GM12891 (cell line): ENCODE measurements around the gene CXCR1.

Experiments used
- DNase-seq: peaks from one replicate; pipeline ENCODE4 v3.0.0; 2011; ENCODE audit warnings: low spot score; ENCODE audit not compliant: insufficient read length
- FAIRE-seq: peaks from 2 replicates; lab custom pipeline; 2011; peaks lifted over from hg19 to GRCh38; lab: Jason Lieb, UNC
- PAX5 ChIP-seq: IDR thresholded peaks from 2 replicates; pipeline ENCODE4 v1.6.1; 2011; ENCODE audit warnings: low read length, moderate library complexity, mild to moderate bottlenecking; ENCODE audit not compliant: insufficient read depth, severe bottlenecking
- POLR2A ChIP-seq: IDR thresholded peaks from 2 replicates; pipeline ENCODE4 v1.6.1; 2011; ENCODE audit warnings: low read depth, low read length, control low read depth
- POLR2AphosphoS5 ChIP-seq: IDR thresholded peaks from 2 replicates; pipeline ENCODE4 v1.6.1; 2011; ENCODE audit warnings: low read depth, low read length, control low read depth
- POU2F2 ChIP-seq: IDR thresholded peaks from 2 replicates; pipeline ENCODE4 v1.6.1; 2011; ENCODE audit warnings: low read depth, mild to moderate bottlenecking, control low read depth, low read length, moderate library complexity
- SPI1 ChIP-seq: IDR thresholded peaks from 2 replicates; pipeline ENCODE4 v1.6.1; 2011; ENCODE audit warnings: low read depth, low read length, control low read depth
- TAF1 ChIP-seq: IDR thresholded peaks from 2 replicates; pipeline ENCODE4 v1.6.1; 2011; ENCODE audit warnings: low read depth, low read length, control low read depth

Gene CXCR1

GRCh38 chr2:218168635-218169462, 2.1 kb upstream of the CXCR1 start:
- TF ChIP-seq PAX5 = no peak
- no peak for TF ChIP-seq TAF1
- no peak for TF ChIP-seq SPI1
- no peak for TF ChIP-seq POLR2AphosphoS5
- no peak for TF ChIP-seq POU2F2
- no peak for TF ChIP-seq POLR2A
- DNase-seq (peak; percentile 47), FAIRE-seq (peak; percentile 57)

- TF ChIP-seq POLR2AphosphoS5 = no peak
- TF ChIP-seq SPI1 = no peak
- TF ChIP-seq POLR2A = no peak
- FAIRE-seq (no peak), DNase-seq (no peak)
Measured at GRCh38 chr2:218168016-218168415, 1.3 kb upstream of the CXCR1 start.

- no peak for TF ChIP-seq PAX5
- no peak for TF ChIP-seq POLR2A
- no peak for TF ChIP-seq POU2F2
- no peak for TF ChIP-seq TAF1
- no peak for TF ChIP-seq SPI1
- TF ChIP-seq POLR2AphosphoS5 = no peak
- no peak for DNase-seq
- FAIRE-seq = no peak
Measured at GRCh38 chr2:218162814-218163213, 3.9 kb downstream of the CXCR1 start.

GRCh38 chr2:218161644-218162043, 5.1 kb downstream of the CXCR1 start:
- DNase-seq (no peak), FAIRE-seq (no peak)
- TF ChIP-seq POLR2AphosphoS5 (no peak), PAX5 (no peak), POLR2A (no peak), POU2F2 (no peak), SPI1 (no peak), TAF1 (no peak)

DNA sequence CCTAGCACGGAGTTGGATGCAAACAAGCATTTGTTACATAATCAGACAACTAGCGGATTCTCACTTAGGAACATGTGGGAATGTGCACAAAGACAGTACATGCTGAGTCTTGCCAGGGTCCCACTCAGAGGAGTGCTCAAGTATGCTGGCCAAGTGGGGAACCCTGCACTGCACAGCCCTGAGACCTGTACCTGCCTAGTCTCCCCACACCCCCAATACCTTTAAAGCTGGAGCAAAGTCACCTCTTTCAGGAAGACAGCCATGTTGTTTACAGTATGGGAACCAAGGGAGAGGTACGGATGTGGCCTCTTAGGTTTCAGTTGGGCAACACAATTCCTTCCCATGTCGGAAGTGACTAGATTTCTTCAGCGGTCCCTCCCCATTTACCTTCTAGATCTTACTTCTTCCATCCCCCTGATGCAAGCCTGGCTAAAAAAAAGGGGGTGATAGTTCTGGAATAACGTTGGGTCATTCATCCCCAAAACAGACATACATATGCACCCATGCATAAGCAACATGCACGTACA, 10.7 kb downstream of the CXCR1 start:
- TF ChIP-seq POU2F2 (no peak), PAX5 (no peak), SPI1 (no peak), POLR2A (no peak), POLR2AphosphoS5 (no peak), TAF1 (no peak)
- no peak for FAIRE-seq
- DNase-seq = no peak

- TF ChIP-seq POU2F2 (no peak), PAX5 (no peak), TAF1 (no peak), POLR2A (no peak), SPI1 (no peak), POLR2AphosphoS5 (no peak)
- DNase-seq (no peak), FAIRE-seq (no peak)
Measured at GRCh38 chr2:218152777-218153176, 14.0 kb downstream of the CXCR1 start.

DNA sequence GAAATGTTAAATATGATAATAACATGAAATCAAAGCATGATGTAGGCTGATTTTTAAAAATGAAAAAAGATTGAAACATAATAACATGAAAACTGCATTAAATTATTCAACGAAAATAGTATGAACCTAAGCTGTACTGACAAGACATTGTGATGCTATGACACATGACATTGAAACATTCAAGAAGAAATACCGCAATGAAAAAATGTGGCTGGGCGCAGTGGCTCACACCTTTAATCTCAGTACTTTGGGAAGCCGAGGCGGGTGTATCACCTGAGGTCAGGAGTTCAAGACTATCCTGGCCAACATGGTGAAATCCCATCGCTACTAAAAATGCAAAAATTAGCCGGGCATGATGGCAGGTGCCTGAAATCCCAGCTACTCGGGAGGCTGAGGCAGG, 14.6 kb downstream of the CXCR1 start:
- FAIRE-seq = no peak
- DNase-seq = no peak
- TF ChIP-seq PAX5 (no peak), POU2F2 (no peak), POLR2A (no peak), POLR2AphosphoS5 (no peak), SPI1 (no peak), TAF1 (no peak)

DNA sequence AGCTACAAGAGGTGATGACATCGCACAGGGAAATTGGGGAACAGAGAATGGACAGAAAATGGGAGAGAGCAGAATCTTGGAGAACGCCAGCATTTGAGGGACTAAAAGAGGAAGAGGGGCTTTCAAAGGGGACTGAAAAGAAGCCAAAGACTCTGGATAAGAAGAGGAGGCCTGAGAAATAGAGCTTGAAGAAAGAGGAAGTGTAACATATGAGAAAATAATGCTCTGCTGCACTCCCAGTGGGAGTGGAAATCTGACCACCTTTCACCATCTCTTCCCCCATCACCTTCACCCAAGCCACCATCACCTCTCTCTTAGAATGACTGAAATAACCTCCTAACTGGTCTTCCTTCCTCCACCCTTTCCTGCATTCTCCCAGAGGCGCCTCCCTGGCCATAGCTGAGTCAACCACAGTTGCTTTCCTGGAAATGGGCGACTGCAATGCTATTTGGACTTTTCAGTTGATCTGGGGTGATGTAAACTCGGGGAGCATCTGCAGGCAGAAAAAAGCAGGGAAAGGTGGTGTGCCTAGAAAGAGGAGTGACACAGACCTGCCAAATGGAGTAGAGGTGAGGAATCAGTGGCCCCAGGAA, 16.8 kb downstream of the CXCR1 start:
- TF ChIP-seq PAX5 (no peak), SPI1 (peak; percentile 98)
- DNase-seq = peak; percentile 32
- peak; percentile 78 for FAIRE-seq

DNA sequence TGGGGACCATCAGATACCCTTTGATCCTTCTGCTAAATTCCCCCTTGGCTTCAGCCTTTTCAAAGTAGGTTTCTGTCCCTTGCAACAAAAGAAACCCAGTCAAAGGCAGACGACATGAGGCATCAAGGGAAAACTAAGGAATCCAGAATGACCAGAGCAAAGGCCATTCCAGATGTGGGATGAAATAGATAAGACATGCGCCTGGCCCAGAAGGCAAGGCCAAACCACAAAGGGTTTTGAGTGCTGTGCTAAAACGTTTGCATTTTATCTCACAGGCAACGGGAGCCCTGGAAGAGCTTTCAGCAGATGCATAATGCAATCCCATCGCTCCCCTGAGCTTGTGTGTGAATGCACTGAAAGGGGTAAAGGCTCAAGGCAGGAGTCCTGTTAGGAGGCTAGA, 17.7 kb downstream of the CXCR1 start:
- DNase-seq (no peak), FAIRE-seq (no peak)

DNA sequence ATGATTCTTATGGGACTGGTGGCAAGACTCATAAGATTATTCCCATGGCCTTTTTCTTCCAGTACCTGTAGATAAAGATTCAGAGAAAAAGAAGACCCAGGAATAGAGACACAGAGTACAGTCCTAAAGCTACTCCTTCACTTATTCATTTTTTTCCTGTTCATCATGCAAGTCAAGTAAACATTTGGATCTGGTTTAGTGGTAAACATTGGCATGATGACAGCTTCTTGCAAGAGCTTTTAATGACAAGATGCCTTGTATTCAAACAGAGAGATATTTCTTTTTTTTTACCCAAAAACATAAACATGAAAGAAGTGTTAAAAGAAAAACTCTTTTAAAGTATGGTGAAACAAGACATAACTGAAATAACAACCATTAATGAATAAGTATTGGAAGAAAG, 20.7 kb downstream of the CXCR1 start:
- DNase-seq = no peak
- FAIRE-seq = no peak
- TF ChIP-seq TAF1 (no peak), PAX5 (no peak), SPI1 (no peak), POLR2AphosphoS5 (no peak), POU2F2 (no peak), POLR2A (no peak)

More for the DNA sequence above, 17.7 kb downstream of the CXCR1 start:
- no peak for TF ChIP-seq TAF1

DNA sequence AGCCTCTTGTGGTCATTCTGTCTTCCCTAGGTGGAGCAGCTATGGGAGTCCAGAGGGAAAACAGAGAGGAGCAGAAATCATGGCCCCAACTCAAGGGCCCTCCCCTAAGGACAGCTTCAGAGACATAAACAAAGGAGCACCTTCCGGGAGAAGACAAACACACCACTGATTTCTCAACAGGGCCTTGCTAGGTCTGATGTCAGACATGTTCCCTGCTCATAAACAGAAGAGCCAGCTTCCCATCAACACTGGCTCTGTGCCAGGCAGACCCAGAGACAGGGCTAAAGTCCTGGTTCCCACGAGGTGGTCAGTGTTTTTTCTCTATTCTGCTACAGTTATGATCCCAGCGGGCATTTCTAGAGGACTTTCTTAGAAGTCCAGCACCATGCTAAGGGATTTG, 21.6 kb downstream of the CXCR1 start:
- no peak for DNase-seq
- FAIRE-seq = no peak
- TF ChIP-seq PAX5 (no peak), SPI1 (no peak), TAF1 (no peak), POLR2A (no peak), POLR2AphosphoS5 (no peak), POU2F2 (no peak)
